Measurements from ENCODE around the gene MED29.

Gene MED29

GRCh38 chr19:39433480-39434079, 42.4 kb downstream of the MED29 start:
- FAIRE-seq = no peak

DNA sequence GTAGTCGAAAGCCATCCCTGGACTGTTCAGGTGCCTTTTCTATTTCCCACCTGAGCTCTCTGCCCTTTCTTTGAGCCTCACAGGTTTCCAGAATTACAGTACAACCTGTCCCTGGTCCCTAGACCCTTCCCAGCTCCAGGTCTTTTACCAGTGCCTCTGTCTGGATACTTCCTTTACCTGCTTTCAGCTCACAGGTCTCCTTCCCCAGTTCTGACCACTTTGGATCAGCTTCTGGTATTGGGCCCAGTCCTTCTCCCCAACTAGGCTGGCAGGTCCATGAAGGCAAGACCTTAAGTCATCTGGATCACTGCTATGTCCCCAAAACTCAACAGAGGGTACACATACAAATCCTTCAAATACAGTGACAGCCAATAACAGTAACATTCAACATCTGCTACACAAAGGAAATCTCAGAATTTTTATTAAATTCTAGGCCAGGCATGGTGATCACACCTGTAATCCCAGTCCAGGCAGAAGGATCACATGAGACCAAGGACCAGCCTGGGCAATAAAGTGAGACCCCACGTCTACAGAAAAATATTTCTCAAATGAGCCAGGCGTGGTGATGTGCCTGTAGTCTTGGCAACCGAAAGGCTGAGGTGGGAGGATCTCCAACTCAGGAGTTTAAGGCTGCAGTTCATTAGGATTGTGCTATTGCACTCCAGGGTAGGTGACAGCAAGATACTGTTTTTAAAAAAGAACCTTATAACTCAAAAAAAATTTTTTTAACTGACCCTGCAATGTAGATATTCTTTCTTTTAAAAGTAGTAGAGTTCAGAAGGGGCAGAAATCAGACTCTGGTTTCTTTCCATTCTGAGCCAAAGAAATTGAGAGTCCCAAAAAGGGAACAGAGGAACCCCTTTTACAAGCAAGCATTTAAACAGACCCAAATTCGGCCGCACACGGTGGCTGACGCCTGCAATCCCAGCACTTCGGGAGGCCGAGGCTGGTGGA, 43.2 kb downstream of the MED29 start:
- no peak for FAIRE-seq

DNA sequence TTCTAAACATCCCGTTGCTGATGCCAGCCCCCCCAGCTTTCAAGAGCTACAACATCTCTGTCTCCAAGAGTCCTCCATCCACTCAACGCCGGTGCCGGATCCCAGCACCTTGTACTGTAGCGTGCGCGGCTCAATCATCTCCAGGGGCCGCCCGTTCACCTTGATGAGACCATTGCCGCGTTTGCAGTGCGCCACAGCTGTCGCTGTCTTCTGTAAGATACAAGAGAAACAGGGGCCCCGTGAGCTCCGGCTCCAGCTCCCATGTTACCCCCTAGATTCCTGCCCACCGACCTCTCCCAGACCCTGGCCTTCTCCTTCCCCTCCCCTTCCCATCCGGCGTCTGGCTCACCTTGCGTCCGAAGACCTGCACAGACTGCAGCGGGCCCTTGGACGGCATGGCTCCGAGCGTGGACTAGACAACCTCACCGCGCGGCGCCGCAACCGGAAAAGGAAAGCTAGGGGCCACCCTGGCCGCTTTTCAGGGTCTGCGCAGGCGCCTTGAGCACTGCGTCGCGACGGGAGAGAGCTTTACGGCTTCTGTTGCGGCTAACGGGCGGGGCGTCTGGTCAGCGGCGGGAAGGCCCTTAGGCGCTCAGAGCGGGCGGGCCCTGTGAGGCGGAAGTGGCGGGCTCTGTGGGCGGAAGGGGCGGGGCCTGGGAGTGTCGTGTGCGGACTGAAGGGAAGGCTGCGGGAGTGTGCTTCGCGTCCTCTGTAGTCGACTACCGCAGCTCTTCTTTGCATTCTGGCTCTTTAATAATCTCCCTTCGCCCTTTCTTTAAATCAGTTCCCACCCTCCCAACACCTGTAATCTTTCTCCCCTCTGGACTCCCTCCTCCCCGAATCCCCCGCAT, 44.5 kb downstream of the MED29 start, which contains the start of gene RPS16:
TSS of gene RPS16 (minus strand) at position 451 of the 851 bp plus-strand sequence. CDS start at position 397, 54 bp downstream.
- FAIRE-seq = peak; percentile 95

DNA sequence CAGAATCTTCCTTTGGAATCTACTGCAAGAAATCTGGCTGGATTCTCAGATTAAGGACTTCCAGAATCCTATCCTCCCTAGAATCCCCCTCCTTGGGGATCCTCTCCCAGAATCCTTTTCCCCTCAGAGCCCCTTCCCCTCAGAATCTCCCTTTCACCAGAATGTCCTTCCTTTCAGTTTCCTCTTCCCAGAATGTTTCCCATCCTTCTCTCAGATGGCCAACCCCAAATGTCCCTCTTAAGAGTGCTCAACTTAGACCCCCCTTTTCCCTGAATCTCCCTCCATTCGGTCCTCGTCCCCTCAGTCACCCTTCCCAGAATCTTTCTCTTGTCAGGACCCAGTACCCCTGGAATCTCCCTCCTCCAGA, 45.2 kb downstream of the MED29 start:
- no peak for FAIRE-seq

DNA sequence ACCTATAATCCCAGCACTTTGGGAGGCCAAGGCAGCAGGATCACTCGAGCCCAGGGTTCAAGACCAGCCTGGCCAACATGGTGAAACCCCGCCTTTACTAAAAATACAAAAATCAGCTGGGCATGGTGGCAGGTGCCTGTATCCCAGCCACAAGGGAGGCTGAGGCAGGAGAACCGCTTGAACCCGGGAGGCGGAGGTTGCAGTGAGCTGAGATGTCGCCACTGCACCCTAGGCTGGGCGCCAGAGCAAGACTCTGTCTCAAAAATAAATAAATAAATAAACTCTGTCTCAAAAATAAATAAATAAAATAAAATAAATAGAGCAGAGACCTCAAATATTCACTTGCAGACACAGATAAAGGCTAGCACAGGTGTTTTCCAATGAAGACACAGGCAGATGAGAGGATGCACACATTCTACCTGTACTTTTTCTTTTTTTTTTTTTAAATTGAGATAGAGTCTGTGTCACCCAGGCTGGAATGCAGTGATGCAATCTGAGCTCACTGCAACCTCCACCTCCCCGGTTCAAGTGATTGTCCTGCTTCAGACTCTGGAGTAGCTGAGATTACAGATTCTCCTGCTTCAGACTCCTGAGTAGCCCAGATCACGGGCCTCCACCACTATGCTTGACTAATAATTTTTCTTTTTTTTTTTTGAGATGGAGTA, 47.2 kb downstream of the MED29 start:
- no peak for FAIRE-seq

- FAIRE-seq = no peak
Observed at GRCh38 chr19:39444598-39445195, 53.5 kb downstream of the MED29 start.

GRCh38 chr19:39445196-39446111, 54.3 kb downstream of the MED29 start, which contains the start of gene SUPT5H:
Gene SUPT5H (plus strand): TSS chr19:39445582. CDS start chr19:39445891, 309 bp downstream.
- FAIRE-seq = peak; percentile 89

- FAIRE-seq = no peak
Observed at GRCh38 chr19:39446365-39447084, 55.3 kb downstream of the MED29 start.

GRCh38 chr19:39448271-39448670, 57.1 kb downstream of the MED29 start:
- no peak for FAIRE-seq

DNA sequence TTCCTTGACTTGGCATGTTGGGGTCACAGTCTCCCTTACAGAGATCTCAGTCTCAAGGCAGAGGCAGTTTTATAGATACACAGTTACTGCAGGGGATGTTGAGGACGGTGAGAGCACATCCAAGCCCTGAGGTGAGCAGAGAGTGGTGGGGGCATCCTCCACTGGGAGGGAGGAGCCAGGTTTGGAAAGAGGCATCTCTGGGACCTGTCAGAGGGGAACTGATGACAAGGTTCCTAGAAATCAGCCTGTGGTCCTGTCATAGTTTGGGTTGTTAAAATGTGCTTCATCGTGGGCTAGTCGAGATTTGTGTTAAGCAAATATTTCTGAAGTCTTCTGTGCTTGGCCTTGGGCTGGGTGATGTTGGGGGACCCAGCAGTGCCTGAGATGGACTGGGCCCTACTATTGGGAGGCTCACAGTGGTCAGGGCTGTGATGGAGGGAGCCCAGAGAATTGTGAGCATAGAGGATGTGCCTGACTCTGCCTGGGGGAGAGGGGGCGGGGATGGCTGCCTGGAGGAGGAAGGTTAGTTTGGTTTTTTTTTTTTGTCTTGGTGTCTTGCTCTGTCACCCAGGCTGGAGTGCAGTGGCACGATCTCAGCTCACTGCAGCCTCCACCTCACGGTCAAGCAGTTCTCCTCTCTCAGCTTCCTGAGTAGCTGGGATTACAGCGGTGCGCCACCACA, 58.1 kb downstream of the MED29 start:
- FAIRE-seq = no peak

Data from G401.6 (cell line).